ENCODE measurements around the gene SH3PXD2A.
A peak's percentile ranks its signal among the peaks of the same experiment; 100 is the strongest.

The SH3PXD2A gene

DNA sequence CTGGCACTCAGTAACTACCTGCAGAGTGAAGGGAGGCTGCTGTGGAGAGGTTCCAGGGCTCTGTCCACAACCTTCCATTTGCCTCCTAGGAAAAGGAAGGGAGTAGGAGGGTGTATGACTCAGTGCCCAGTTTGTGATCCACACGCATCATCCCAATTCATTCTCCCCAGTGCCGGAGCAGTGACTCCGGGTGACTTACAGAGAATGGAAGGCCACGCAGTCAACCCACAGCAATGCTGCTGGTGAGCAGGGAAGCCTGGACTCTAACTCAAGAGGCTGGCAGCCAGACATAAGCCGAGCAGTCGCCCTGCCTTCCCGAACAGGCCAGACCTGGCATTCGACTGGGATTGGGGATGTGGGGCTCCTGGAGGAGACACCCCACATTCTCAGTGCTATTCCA, 139.9 kb downstream of the SH3PXD2A start:
- DNase-seq, result no peak

DNA sequence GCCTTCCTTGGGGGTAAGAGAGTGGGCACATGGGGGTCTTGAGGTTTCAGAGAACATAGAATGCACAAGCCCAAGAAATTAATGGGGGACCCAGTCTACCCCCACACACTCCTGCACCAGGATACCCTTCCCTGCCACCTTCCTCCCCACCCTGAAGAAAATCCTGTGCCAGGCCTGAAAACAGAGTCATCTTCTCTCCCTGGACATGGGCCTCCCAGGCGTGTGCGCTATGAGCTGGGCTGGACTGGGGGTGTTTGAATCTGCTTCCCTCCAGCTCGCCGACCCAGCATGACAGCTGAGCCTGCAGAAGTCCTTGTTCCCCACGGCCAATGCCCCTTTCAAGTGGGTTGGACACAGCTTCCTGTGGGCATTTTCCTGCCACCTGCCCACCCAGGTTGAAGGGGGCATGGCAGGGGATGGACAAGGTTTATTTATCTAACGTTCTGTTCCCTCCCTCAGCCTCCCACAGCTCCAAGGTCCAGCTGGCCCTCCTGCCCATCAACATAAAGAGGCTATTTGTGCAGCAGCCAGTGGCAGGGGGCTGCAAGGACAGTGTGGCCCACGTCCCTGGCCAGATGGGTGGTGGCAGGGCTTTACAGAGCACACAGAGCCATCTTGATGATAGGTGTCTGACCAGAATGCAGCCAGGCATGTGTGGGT, 141.0 kb downstream of the SH3PXD2A start:
- no peak for DNase-seq

DNA sequence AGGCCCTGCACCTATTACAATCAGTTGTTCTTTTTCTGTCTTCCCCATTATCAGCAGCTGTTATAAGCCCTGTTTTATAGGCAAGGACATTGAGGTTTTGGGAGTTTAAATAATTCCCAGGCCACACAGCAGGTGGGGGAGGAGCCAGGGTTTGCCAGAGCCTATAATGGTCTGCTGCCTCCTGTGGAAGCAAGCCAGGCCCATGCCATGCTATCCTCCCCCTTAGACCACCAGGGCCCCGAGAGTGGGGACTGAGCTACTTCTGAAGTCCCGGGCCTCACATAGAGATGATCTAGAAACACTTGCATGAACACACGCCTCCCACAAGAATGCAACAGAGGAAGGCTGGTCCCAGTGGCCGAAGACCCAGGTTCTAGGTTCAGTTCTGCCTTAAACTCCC, 141.7 kb downstream of the SH3PXD2A start:
- DNase-seq, result no peak

DNA sequence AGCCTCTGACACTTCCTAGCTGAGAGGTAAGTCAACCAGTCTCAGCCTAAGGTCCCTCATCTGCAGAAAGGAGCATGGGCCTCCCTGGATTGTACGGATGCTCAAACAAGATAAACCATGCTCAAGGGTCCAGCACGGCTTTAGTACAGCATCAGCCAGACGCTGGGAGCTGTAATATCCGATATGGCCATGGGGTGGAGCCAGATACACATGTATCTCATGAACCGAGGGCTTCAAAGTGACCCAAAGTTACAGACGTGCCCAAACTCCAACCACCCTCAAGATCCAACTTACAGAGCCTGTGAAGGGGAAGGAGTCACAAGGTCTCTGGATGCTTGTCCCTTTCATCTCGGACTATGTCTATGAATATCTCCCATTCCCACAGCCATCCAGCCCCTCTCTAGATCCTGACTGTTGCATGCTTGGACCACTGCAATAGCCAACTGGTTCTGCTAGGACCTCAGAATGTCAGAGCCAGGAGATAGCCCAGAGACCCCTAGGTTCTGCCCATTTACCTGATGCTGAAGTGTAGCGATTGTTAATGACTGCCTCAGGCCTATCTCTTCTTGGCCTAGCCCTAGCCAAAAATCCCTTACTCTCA, 142.4 kb downstream of the SH3PXD2A start:
- DNase-seq, result peak; percentile 62

DNA sequence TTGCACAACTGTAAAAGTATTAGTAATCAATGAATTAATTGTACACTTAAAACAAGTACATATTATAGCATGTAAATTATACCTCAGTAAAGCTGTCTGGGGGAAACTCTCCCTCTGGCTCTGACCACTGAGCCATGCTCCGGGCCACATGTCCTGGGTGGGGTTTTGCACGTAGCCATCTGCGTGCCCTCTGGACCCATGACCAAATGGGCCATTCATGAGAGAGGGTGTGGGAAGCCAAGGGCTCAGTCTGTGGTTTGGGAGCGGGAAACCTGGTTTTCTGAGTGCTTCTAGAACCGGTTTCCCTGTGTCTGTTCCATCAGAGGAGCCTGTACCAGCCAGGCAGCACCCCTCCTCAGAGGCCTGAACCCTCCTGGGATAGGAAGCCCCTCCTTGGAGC, 143.2 kb downstream of the SH3PXD2A start:
- no peak for DNase-seq

DNA sequence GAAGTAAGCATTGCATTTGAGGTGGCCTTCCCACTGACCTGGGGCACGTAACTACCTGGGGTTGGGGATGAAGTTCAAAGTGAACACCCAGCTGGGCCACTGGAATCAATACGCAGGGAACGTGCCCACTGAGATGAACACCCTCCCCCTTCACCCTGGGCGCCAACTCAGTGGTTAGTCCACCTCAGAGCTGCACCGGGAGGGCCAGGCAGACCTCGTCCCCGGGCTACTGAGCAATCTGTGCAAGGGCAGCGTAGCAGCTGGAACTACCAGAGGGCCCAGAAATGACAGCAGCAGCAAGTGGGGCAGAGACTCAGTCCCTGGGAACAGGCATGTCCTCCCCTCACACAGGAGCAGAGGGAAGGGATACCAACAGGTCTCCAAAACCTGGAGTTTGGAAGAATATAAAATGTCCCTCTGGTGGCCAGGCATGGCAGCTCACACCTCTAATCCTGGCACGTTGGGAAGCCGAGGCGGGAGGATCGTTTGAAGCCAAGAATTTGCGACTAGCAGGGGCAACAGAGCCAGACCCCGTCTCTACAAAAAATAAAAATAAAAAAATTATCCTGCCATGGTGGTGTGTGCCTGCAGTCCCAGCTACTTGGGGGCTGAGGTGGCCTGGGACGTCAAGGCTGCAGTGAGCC, 143.9 kb downstream of the SH3PXD2A start:
- no peak for DNase-seq

DNA sequence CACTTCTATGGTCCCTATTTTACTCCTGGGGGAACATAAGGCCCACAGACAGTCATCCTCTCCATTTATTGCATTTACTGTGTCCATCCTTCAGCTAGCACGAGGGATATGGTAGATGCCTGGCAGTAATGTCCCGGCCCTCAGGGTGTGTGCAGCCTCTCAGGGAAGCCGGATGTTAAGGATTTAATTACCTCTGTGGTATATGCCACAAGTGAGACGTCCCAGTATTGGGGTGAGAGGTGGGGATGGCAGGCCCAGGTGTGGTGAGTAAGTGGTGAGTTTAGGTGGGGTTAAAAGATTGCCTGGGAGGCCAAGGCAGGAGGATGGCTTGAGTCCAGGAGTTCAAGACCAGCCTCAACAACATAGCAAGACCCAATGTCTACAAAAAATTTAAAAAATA, 144.9 kb downstream of the SH3PXD2A start:
- DNase-seq, result no peak

DNA sequence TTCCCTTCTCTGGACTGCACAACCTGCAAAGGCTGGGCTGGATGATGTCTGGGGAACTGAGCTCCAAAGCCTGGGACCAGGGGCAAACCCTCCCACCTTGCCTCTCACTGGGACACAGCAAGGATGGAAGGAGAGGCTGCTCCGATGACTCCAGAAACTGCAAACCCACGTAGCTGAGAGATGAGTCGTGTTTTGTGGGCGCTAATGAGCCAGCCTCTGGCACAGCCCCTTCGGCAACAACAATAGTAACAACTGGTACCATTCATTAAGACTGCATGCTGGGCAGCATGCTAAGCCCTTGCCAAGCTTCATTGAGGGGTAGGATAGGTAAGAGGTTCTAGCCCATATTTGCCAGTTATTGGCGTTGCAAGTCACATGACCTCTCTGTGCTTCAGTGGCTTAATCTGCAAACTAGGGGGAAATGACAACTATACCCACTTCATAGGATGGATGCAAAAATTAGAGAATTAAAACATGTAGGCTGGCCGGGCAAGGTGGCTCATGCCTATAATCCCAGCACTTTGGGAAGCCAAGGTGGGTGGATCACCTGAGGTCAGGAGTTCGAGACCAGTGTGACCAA, 145.9 kb downstream of the SH3PXD2A start:
- DNase-seq, result no peak

DNA sequence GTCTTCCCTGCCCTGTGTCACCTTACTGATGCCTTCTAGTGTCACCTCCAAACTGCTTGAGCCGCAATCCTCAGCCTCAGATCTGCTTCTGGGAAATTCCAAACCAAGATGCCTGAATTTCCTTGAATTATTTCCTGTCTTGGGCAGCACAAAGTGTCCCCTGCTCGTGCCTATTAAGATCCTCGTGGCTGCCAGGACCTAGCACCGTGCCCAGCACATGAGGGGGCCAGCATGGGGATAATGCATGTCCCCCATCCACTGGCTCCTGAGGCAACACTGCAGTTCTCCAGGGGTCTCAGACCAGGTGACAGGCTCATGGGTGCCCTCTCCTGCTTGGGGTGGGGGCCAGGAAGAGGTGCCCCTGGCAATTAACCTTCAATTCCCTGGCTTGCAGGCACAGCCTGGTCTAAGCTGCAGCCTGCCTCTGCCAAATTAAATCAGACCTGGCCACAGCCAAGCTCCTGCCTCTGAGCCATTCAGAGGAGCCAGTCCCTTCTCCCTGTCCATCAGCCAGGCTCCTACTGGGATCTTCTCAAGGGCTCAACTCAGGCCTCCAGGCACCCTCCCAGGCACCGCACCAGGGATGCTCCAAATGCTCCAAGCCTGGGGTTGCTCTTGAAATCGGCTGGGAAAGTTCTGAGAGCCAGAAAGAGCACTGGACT, 146.6 kb downstream of the SH3PXD2A start:
- no peak for DNase-seq

DNA sequence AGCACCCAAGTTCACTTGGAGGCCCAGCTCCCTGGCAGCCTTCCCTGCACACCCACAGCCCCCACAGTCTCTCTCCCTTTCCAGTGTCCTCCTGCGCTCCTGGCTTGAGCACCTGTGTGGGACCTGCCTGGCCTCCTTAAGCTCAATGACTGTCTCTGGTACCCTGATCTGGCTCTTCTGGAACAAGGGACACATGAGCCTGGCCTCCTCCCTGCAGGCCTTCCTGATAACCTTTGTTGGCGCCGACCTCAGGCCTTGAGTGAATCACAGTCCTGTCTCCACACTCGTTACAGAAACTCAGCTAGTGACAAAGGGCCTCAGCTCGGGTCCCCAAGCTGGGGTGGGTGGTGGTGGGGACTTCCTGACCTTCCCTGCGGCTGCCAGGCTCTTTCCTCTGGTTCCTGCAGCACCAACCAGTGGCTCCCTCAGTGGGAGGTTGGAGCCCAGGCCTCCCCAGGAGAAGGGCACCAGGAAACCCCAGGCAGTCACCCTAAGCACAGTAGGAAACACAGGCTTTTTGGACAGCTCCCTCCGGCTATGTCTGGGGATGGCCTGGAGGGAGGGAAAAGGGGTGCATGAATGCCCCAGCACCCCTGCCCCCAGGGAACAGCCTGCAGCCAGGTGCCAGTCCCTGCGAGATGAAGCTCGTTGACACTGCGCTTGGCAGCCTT, 147.3 kb downstream of the SH3PXD2A start:
- no peak for DNase-seq

DNA sequence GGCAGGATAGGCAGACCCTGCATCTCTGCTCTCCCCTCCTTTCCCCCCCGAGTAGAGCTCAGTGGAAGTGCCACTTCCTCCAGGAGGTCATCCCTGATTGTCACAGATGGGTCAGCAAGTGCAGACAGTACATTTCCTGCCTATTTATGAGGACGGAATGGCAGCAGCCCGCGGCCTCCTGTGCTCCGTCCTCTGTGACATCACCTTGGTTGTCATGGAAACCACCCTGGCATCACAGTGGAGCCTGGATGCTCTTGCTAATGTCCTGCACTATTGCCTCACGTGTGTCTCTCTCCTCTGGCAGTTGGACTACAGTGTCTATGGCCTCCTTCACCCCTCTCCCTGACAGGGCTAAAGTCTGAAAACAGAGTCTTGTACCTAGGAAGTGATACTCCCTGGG, 148.6 kb downstream of the SH3PXD2A start:
- DNase-seq, result no peak

DNA sequence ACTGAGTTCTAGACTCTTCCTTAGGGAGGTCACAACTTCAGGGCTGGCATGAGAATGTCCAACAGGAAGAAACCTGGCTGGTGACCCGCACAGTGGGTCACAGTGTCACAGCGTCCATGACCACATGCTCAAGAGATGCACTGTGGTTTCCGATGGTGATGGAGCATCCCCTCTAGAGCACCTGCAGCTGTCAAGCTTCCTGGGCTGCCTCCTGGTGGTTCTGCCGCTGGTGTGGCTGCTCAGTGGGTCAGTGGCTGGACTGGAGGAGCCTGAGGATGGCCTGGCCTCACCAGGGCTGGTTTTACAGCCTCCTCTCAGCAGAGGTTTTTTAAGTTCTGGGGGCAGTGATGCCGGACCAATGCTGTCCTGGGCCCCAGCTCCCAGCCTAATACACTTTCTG, 149.3 kb downstream of the SH3PXD2A start:
- peak; percentile 20 for DNase-seq

DNA sequence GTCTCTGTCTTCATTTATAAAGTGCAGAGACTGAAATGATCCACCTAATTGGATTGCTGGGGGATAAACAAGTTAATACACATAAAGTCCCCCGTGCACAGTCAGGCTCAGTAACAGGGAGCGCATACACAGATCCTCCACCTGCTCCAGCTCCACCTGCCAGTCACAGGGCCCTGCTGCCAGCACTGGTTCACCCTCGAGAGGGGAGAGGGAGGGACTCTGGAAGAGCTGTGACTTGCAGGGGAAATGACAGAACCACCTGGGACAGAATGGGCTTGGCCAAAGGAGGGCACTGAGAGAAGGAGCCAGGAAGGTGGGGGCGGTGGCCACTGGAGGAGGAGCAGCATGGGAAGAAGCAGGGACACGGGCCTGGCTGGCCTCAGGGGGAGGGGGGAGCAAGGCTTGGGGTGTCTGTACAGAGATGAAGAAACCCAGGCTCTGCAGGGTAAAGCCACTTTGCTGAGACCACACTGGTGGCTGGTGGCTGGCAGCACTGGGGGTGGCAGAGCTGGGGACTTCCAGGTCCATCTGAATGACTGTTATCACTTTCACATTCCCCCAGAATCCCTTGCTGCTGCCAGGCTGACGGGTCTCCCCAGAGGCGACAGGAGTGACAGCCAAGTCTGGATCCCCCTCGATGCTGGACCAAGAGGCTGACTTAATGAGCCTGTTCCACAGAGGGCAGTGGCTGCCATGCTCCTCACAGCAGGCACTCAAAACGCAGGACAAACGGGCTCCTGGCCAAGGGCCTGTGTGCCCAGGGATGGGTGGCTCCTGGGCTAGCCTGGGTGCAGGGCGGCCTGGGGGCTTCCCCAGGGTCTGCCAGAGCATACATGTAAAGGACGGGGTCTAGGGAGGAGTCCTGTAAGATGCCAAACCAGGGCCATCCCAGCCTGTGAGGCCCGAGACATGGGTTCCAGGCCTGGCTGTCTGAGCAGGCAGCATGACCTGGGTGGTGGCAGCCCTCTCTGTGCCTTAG, 151.1 kb downstream of the SH3PXD2A start:
- DNase-seq, result peak; percentile 27

DNA sequence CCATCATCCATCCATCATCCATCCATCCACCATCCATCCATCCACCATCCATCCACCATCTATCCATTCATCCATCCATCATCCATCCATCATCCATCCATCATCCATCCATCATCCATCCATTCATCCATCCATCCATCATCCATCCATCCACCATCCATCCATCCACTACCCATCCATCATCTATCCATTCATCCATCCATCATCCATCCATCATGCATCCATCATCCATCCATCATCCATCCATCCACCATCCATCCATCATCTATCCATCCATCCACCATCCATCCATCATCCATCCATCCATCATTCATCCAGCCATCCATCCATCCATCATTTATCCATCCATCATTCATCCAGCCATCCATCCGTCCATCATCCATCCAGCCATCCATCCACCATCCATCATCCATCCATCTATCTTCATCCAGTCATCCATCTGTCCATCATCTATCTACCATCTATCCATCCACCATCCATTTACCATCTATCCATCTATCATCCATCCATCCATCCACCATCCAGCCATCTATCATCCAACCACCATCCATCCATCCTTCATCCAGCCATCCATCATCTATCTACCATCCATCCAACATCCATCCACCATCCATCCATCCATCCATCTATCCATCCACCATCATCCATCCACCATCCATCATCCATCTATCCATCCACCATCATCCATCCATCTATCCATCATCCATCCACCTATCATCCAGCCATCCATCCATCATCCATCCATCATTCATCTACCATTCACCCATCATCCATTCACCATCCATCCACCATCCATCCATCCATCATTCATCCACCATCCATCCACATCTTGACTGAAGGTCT, 153.8 kb downstream of the SH3PXD2A start:
- DNase-seq, result no peak

DNA sequence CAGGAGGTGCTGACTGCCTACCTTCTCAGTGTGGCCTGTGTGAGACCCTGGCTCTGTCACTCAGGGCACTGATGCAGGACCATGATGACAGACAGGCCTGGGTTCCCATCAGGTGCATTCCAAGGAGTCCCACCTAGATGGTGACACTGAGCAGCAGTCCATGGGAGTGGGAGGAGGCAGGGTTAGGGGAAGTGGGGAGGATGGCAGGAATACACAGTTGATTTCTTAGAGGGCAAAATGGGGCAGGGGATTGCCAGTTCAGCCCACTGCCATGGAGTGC, 155.0 kb downstream of the SH3PXD2A start:
- DNase-seq, result no peak

DNA sequence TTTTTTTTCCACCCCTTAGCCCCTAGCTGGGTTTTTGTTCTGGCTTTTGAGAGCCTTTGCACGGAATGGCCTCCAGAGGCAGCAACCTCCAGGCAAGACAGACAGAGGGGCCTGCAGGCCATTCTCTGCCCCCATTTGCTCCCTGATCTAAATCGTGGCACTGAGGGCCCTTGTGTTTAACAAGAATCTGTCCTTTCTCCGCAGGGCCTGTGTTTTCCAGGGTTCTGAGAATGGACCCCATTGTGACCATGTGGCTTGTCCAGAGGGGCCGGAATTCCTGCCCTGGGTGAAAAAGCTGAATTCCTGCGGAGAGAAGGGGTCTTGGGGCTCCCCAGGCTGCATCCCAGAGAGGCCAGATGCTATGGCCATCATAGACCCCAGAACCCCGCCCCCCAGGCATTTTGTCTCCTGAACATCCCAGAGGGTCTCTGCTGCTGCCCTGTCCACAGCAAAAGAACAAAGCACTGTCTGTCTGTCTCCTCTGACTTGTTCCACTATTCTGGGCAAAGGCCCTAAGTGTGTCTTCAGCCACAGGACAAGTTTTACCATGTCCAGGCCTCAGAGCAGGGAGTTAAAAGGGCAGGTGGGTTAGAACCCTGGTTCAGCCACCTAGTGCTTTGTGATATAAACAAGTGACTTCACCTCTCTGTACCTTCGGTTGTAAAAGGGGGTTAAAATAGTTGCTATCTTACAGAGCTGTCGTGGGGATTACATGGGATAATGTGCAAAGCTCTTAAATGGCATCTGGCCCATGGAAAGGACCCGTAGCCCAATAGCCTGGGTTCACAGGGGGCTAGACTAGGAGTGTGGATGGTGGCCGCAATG, 155.6 kb downstream of the SH3PXD2A start:
- no peak for DNase-seq

DNA sequence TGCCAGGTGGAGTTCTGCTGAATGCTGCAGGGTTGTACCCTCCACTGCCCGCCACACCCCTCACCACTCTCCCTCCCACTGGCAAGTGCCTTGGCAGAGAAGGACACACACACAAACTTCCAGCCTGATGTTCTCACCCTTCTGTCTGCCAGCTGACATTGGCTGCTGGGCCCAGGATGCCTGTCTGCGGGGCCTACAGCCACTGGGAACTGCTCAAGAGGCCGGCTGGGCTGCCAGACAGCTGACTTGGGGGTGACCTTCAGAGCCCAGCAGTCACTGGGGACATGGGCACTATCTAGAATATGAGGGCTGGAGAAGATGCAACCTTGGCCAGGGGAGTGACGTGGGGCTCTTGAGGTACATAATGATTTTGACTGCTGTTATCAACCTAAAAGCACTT, 157.1 kb downstream of the SH3PXD2A start:
- no peak for DNase-seq

DNA sequence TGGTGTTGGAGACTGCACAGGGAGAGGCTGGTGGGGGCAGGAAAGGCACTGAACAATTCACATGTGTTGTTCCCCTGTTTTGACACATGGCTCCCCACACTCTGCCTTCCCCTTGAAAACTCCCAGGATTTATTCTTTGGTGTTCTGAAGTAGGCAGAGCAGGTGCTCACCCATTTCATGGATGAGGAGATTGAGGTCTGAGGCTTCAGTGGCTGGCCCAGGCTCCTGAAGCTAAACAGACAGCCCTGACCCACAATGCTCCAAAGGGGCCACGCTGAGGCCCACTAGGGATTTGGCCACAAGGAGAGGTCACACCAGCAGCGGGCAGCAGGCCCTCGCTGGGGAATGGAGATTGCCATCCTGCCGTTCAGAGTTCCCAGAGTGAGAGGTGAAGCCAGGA, 157.6 kb downstream of the SH3PXD2A start:
- DNase-seq, result no peak

DNA sequence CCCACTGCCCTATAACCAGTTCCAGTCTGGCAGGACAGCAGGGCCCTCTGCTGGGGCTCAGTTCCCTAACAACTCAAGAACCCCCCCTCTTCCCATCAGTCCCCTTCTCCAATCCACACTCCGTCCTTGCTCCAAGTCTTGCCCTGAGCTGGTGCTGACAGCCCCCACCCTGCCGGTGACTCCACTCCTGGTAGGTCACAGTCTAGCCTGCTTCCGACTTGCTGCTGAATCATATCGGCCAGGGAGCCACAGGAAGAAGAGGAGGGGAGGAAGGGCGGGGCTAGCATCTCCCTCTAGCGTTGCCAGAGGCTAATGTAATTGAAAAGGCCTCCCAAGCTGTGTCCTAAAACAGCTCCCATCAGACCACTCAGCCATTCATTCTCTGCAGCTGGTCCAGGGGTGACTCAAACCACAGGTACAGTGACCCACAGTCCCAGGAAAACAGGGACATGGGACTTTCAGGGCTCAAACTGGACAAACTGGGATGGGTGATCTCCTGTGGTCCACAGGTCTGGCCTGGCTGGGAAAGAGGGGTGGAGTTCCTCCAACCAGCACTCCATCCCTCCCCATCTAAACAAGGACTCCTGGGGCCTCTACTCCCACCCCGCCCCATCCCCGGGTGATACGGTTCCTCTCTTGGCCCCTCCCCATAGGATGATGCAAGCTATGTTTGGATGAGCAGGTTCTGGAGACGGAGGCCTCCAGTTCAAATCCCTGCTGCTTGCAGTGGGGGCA, 158.8 kb downstream of the SH3PXD2A start:
- peak; percentile 68 for DNase-seq

DNA sequence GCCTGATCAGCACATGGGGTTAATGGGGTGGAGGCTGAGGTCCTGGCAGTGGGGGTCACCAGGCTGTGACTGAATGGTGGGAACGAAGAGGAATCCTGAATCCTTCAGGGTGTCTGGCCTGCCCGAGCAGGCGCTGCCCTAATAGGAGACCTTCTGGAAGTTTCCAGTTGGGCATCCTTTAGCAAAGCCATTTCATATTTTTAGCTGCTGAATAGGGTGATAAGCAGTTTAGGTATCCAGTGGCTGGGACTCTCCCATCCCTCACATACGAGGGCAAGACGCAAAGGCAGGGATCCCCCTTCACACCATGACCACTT, 159.3 kb downstream of the SH3PXD2A start:
- no peak for DNase-seq
